T-helper 17 cell (primary cell): ENCODE data around the gene EEF1AKMT1. TPM values are rescaled to one million over a fixed set of nuclear protein-coding genes. Genes with fewer than 3 reads are reported as not detected.

ENCODE experiments used
- total RNA-seq, 4 donors: library from RNA in 2 of 4; stranded (reverse) in 2 of 4; gene quantifications; one replicate each; pipeline ENCODE4 v1.2.3 and lab custom pipeline; 2022 to 2026

Gene EEF1AKMT1
- total RNA-seq, 2 donors from 2014 or later: 3.8 TPM

Other genes with a start within 250 kb of the EEF1AKMT1 start
- gene CRYL1, start 248.1 kb downstream of the EEF1AKMT1 start, total RNA-seq: 10 to 100 TPM; 17.1 to 18.1 TPM
- 1 to 10 TPM; 7.0 to 9.3 TPM for gene IFT88, start 206.8 kb downstream of the EEF1AKMT1 start, total RNA-seq
- under 1 TPM in 1 of 2 donors, not detected in 1; 0.15 TPM for gene IL17D, start 70.3 kb downstream of the EEF1AKMT1 start, total RNA-seq
- 10 to 100 TPM; 23.4 to 25.3 TPM for gene XPO4, start 128.8 kb upstream of the EEF1AKMT1 start, total RNA-seq